Progenitor cell of endocrine pancreas (in vitro differentiated cells): ENCODE measurements around the gene NIPBL. TPM values are rescaled to one million over a fixed set of nuclear protein-coding genes. Genes with fewer than 3 reads are reported as not detected.
"Not testable (repeated sequence)": the region's sequence is repeated elsewhere in the genome, so short reads cannot be mapped to it uniquely, and the experiment has no call there.

Source experiments
- DNase-seq: peaks from one replicate; pipeline ENCODE4 v3.0.0; 2021; ENCODE audit warnings: low spot score; ENCODE audit not compliant: unreplicated experiment
- H3K27ac Mint-ChIP-seq: 2 replicates; pipeline ENCODE4 v1.8.0; 2021; ENCODE audit warnings: mild to moderate bottlenecking, moderate library complexity, mixed read lengths
- H3K27me3 Mint-ChIP-seq: 2 replicates; pipeline ENCODE4 v1.8.0; 2021; ENCODE audit warnings: mixed read lengths
- H3K36me3 Mint-ChIP-seq: 2 replicates; pipeline ENCODE4 v1.8.0; 2022; ENCODE audit warnings: mixed read lengths; ENCODE audit not compliant: insufficient read depth
- H3K4me1 Mint-ChIP-seq: 2 replicates; pipeline ENCODE4 v1.8.0; 2021; ENCODE audit warnings: low read depth, mixed read lengths
- H3K4me3 Mint-ChIP-seq: 2 replicates; pipeline ENCODE4 v1.8.0; 2021; ENCODE audit warnings: low read depth, mild to moderate bottlenecking, moderate library complexity, mixed read lengths
- H3K9me3 Mint-ChIP-seq: 2 replicates; pipeline ENCODE4 v1.8.0; 2021; ENCODE audit warnings: low read depth, mixed read lengths
- CTCF ChIP-seq: fragments of 200-600 bp; sonication (generic); IDR thresholded peaks from one replicate; pipeline ENCODE4 v1.5.0; 2021; ENCODE audit warnings: antibody characterized with exemption, mild to moderate bottlenecking; ENCODE audit not compliant: unreplicated experiment
- total RNA-seq: library from RNA; stranded (reverse); gene quantifications from 2 replicates; pipeline ENCODE4 v1.2.1, GENCODE V29; 2021

The NIPBL gene
- total RNA-seq, 1 donor from 2014 or later = 85.6 TPM

GRCh38 chr5:36915653-36916052 lies 39.1 kb downstream of the NIPBL start:
- H3K27me3 Mint-ChIP-seq = no peaks in the 10 kb centered on the region

GRCh38 chr5:36916614-36917013 lies 40.0 kb downstream of the NIPBL start:
- not testable (repeated sequence) for H3K36me3 Mint-ChIP-seq, H3K27me3 Mint-ChIP-seq

More at GRCh38 chr5:36915653-36916052, 39.1 kb downstream of the NIPBL start:
- H3K9me3 Mint-ChIP-seq = peaks cover 5% of the 10 kb centered on the region
- H3K36me3 Mint-ChIP-seq = peaks cover 7% of the 10 kb centered on the region
- DNase-seq = no peak
- no peak overlapping the region for H3K4me3 Mint-ChIP-seq
- TF ChIP-seq CTCF = no peak
- H3K4me1 Mint-ChIP-seq = peaks cover 5% of the 10 kb centered on the region
- H3K27ac Mint-ChIP-seq = no peak overlapping the region

GRCh38 chr5:36917358-36917757 lies 40.8 kb downstream of the NIPBL start:
- H3K27me3 Mint-ChIP-seq, H3K36me3 Mint-ChIP-seq, H3K4me1 Mint-ChIP-seq, DNase-seq, H3K4me3 Mint-ChIP-seq, H3K9me3 Mint-ChIP-seq, H3K27ac Mint-ChIP-seq: not testable (repeated sequence)

More at GRCh38 chr5:36916614-36917013, 40.0 kb downstream of the NIPBL start:
- not testable (repeated sequence) for H3K27ac Mint-ChIP-seq, DNase-seq, H3K4me3 Mint-ChIP-seq, H3K4me1 Mint-ChIP-seq, H3K9me3 Mint-ChIP-seq

- H3K27me3 Mint-ChIP-seq = no peaks in the 10 kb centered on the region
- H3K4me3 Mint-ChIP-seq = no peak overlapping the region
- H3K4me1 Mint-ChIP-seq = peaks cover 9% of the 10 kb centered on the region
- TF ChIP-seq CTCF = no peak
- peak overlapping the region; percentile 14 for H3K27ac Mint-ChIP-seq
- no peak for DNase-seq
- peaks cover 7% of the 10 kb centered on the region for H3K36me3 Mint-ChIP-seq
- peaks cover 5% of the 10 kb centered on the region for H3K9me3 Mint-ChIP-seq
Measured at GRCh38 chr5:36919238-36919637, 42.7 kb downstream of the NIPBL start.

- Mint-ChIP-seq H3K27ac (no peak overlapping the region), H3K27me3 (no peaks in the 10 kb centered on the region), H3K4me3 (no peak overlapping the region), H3K36me3 (peaks cover 7% of the 10 kb centered on the region), H3K9me3 (peaks cover 5% of the 10 kb centered on the region), H3K4me1 (peaks cover 13% of the 10 kb centered on the region)
- no peak for TF ChIP-seq CTCF
- DNase-seq = no peak
Measured at GRCh38 chr5:36919650-36920049, 43.1 kb downstream of the NIPBL start.

- Mint-ChIP-seq H3K27me3 (no peaks in the 10 kb centered on the region), H3K4me1 (peaks cover 9% of the 10 kb centered on the region), H3K4me3 (no peak overlapping the region), H3K36me3 (peaks cover 4% of the 10 kb centered on the region), H3K27ac (no peak overlapping the region), H3K9me3 (peaks cover 8% of the 10 kb centered on the region)
- no peak for TF ChIP-seq CTCF
- no peak for DNase-seq
Measured at GRCh38 chr5:36928947-36929346, 52.4 kb downstream of the NIPBL start.
